ENCODE results near the gene MAN2A1. TPM values are rescaled to one million over a fixed set of nuclear protein-coding genes. Genes with fewer than 3 reads are reported as not detected.
"Not testable (repeated sequence)": the region's sequence is repeated elsewhere in the genome, so short reads cannot be mapped to it uniquely, and the experiment has no call there.

Gene MAN2A1
- total RNA-seq, 1 donor from 2014 or later: 31.0 TPM

GRCh38 chr5:109750463-109750862 is 60.7 kb downstream of the MAN2A1 start:
- intact Hi-C loops (cut with micrococcal nuclease): no loop called here

- intact Hi-C loops (cut with micrococcal nuclease): no loop called here
Observed at GRCh38 chr5:109753279-109753678, 63.6 kb downstream of the MAN2A1 start.

- intact Hi-C loops (cut with micrococcal nuclease): no loop called here
Observed at GRCh38 chr5:109754319-109754718, 64.6 kb downstream of the MAN2A1 start.

GRCh38 chr5:109755761-109756160 is 66.0 kb downstream of the MAN2A1 start:
- intact Hi-C loops (cut with micrococcal nuclease): no loop called here

- intact Hi-C loops (cut with micrococcal nuclease): no loop called here
Observed at GRCh38 chr5:109756543-109757185, 66.9 kb downstream of the MAN2A1 start.

GRCh38 chr5:109757490-109757889 is 67.8 kb downstream of the MAN2A1 start:
- intact Hi-C loops (cut with micrococcal nuclease): no loop called here

GRCh38 chr5:109759306-109759705 is 69.6 kb downstream of the MAN2A1 start:
- intact Hi-C loops (cut with micrococcal nuclease): no loop called here

- intact Hi-C loops (cut with micrococcal nuclease): not testable (repeated sequence)
Observed at GRCh38 chr5:109760130-109760529, 70.4 kb downstream of the MAN2A1 start.

- intact Hi-C loops (cut with micrococcal nuclease): no loop called here
Observed at GRCh38 chr5:109762821-109763220, 73.1 kb downstream of the MAN2A1 start.

GRCh38 chr5:109767184-109767995 is 77.7 kb downstream of the MAN2A1 start:
- intact Hi-C loops (cut with micrococcal nuclease): no loop called here

GRCh38 chr5:109767997-109768396 is 78.3 kb downstream of the MAN2A1 start:
- intact Hi-C loops (cut with micrococcal nuclease): no loop called here

GRCh38 chr5:109769597-109770291 is 80.0 kb downstream of the MAN2A1 start:
- intact Hi-C loops (cut with micrococcal nuclease): no loop called here

GRCh38 chr5:109775130-109775529 is 85.4 kb downstream of the MAN2A1 start:
- intact Hi-C loops (cut with micrococcal nuclease): no loop called here

GRCh38 chr5:109779036-109779735 is 89.5 kb downstream of the MAN2A1 start:
- intact Hi-C loops (cut with micrococcal nuclease): no loop called here

- intact Hi-C loops (cut with micrococcal nuclease): loop anchor here (5.0 kb wide), 1 partner anchor 97 kb away; the partner anchor contains the start of gene MAN2A1
Observed at GRCh38 chr5:109784687-109785086, 95.0 kb downstream of the MAN2A1 start.

- intact Hi-C loops (cut with micrococcal nuclease): loop anchor here (5.0 kb wide), 1 partner anchor 99 kb away; the partner anchor contains the start of gene MAN2A1
Observed at GRCh38 chr5:109786206-109786855, 96.6 kb downstream of the MAN2A1 start.

GRCh38 chr5:109788596-109788995 is 98.9 kb downstream of the MAN2A1 start:
- intact Hi-C loops (cut with micrococcal nuclease): loop anchor here (5.0 kb wide), 1 partner anchor 101 kb away; the partner anchor contains the start of gene MAN2A1

- intact Hi-C loops (cut with micrococcal nuclease): no loop called here
Observed at GRCh38 chr5:109792613-109793012, 102.9 kb downstream of the MAN2A1 start.

GRCh38 chr5:109803854-109804253 is 114.1 kb downstream of the MAN2A1 start:
- intact Hi-C loops (cut with micrococcal nuclease): no loop called here

GRCh38 chr5:109805472-109805871 is 115.7 kb downstream of the MAN2A1 start:
- intact Hi-C loops (cut with micrococcal nuclease): no loop called here

GRCh38 chr5:109805883-109806282 is 116.2 kb downstream of the MAN2A1 start:
- intact Hi-C loops (cut with micrococcal nuclease): no loop called here
